Peyer's patch (tissue), 4 donors: Measurements from ENCODE around the gene TMEM145. TPM values are rescaled to one million over a fixed set of nuclear protein-coding genes. Genes with fewer than 3 reads are reported as not detected.

ENCODE experiments used
- DNase-seq, 3 donors: peaks; one replicate each; pipeline ENCODE4 v3.0.0-alpha.2; 2017 to 2019
- H3K27ac ChIP-seq, 4 donors: fragments of 200-600 bp; sonication (generic); one replicate each; pipeline ENCODE4 v1.5.1; 2016 to 2019
- H3K27me3 ChIP-seq, 2 donors: fragments of 200-600 bp; sonication (generic); one replicate each; pipeline ENCODE4 v1.5.1; 2019
- H3K36me3 ChIP-seq, 3 donors: fragments of 200-600 bp; sonication (generic); one replicate each; pipeline ENCODE4 v1.5.1; 2016 to 2019
- H3K4me1 ChIP-seq, 4 donors: fragments of 200-600 bp; sonication (generic); one replicate each; pipeline ENCODE4 v1.5.1; 2016 to 2019
- H3K4me3 ChIP-seq, 4 donors: fragments of 200-600 bp; sonication (generic); 1 replicate in 3 of 4; 2 replicates in 1 of 4; pipeline ENCODE4 v1.5.1; 2016 to 2019; ENCODE audit warnings: mild to moderate bottlenecking in 1 of 4
- H3K9me3 ChIP-seq, 4 donors: fragments of 200-600 bp; sonication (generic); one replicate each; pipeline ENCODE4 v1.5.1; 2016 to 2019; ENCODE audit warnings: mild to moderate bottlenecking in 1 of 4
- POLR2A ChIP-seq, 2 donors: fragments of 450-650 bp; IDR thresholded peaks; one replicate each; pipeline ENCODE4 v1.5.1; 2017; ENCODE audit warnings: antibody characterized with exemption in 2 of 2, mild to moderate bottlenecking in 2 of 2, moderate library complexity in 2 of 2
- total RNA-seq, 4 donors: library from RNA; depleted of rRNA; stranded (reverse); fragments of >200 nt; gene quantifications; one replicate each; pipeline ENCODE4 v1.1.0, GENCODE V29; 2016
- TF ChIP-seq, protein P1 (sequence below), 6 experiments: fragments of 450-650 bp in 4 of 6; fragments of 200-600 bp in 2 of 6; sonication (generic) in 1 of 6; IDR thresholded peaks; one replicate each; pipeline ENCODE4 v1.5.1; 2017 to 2019; ENCODE audit warnings: antibody characterized with exemption in 6 of 6, mild to moderate bottlenecking in 3 of 6, moderate library complexity in 1 of 6

TMEM145 gene
- total RNA-seq, 4 donors from 2014 or later, result not detected

DNA sequence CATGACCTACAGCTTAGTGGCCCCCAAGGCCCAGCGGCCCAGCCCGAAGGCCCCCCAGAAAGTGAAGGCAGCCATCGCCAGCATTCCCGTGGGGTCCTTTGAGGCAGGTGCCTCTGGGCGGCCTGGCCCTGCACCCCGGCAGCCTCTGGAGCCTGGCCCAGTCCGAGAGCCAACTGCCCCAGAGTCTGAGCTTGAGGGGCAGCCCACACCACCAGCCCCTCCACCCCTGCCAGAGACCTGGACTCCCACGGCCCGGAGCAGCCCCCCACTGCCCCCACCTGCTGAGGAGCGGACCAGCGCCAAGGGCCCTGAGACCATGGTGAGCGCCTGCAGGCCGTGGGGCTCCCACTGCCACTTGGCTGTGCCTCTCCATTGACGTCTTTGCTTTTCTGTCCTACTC is 20.1 kb upstream of the TMEM145 start:
- peaks cover 0 to 76% (median 0%) of the 10 kb centered on the region in 3 donors for H3K36me3 ChIP-seq
- DNase-seq, result no peak
- H3K27me3 ChIP-seq, result no peaks in the 10 kb centered on the region
- H3K4me1 ChIP-seq, result peaks cover 0 to 8% (median 0%) of the 10 kb centered on the region in 4 donors
- H3K9me3 ChIP-seq, result no peaks in the 10 kb centered on the region
- H3K27ac ChIP-seq, result no peak overlapping the region
- H3K4me3 ChIP-seq, result no peak overlapping the region
- TF ChIP-seq, protein P1, sequence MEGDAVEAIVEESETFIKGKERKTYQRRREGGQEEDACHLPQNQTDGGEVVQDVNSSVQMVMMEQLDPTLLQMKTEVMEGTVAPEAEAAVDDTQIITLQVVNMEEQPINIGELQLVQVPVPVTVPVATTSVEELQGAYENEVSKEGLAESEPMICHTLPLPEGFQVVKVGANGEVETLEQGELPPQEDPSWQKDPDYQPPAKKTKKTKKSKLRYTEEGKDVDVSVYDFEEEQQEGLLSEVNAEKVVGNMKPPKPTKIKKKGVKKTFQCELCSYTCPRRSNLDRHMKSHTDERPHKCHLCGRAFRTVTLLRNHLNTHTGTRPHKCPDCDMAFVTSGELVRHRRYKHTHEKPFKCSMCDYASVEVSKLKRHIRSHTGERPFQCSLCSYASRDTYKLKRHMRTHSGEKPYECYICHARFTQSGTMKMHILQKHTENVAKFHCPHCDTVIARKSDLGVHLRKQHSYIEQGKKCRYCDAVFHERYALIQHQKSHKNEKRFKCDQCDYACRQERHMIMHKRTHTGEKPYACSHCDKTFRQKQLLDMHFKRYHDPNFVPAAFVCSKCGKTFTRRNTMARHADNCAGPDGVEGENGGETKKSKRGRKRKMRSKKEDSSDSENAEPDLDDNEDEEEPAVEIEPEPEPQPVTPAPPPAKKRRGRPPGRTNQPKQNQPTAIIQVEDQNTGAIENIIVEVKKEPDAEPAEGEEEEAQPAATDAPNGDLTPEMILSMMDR (IDR thresholded peaks at IDR 0.05), result no peak
- no peak for TF ChIP-seq POLR2A (IDR thresholded peaks at IDR 0.05)

DNA sequence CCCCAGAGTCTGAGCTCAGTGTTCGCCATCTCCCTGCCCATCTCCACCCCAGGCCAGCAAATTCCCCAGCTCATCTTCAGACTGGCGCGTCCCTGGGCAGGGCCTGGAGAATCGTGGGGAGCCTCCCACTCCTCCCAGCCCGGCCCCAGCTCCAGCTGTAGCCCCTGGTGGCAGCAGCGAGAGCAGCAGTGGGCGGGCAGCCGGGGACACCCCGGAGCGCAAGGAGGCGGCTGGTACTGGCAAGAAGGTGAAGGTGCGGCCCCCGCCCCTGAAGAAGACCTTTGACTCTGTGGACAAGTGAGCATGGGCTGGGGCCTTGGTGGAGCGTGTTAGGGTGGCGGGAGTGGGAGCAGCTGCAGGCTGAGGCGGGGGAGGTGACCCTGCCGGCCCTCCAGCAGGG is 19.6 kb upstream of the TMEM145 start:
- Histone ChIP-seq H3K4me3 (no peak overlapping the region), H3K27me3 (no peaks in the 10 kb centered on the region), H3K9me3 (no peaks in the 10 kb centered on the region), H3K4me1 (peaks cover 0 to 8% (median 0%) of the 10 kb centered on the region in 4 donors), H3K36me3 (peaks cover 0 to 70% (median 0%) of the 10 kb centered on the region in 3 donors), H3K27ac (no peak overlapping the region)
- DNase-seq, result no peak
- TF ChIP-seq, protein P1 (IDR thresholded peaks at IDR 0.05), result no peak
- TF ChIP-seq POLR2A (IDR thresholded peaks at IDR 0.05), result no peak

DNA sequence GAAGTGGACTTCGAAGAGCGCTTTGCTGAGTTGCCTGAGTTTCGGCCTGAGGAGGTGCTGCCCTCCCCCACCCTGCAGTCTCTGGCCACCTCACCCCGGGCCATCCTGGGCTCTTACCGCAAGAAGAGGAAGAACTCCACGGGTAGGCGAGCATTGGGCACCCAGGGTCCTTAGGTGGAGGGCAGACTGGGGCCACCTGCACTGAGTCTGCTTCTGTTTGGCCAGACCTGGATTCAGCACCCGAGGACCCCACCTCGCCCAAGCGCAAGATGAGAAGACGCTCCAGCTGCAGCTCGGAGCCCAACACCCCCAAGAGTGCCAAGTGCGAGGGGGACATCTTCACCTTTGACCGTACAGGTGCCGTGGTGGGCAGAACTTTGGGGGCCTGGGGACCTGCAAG is 19.2 kb upstream of the TMEM145 start:
- Histone ChIP-seq H3K27ac (no peak overlapping the region), H3K4me1 (peaks cover 0 to 8% (median 0%) of the 10 kb centered on the region in 4 donors), H3K9me3 (no peaks in the 10 kb centered on the region), H3K4me3 (no peak overlapping the region), H3K36me3 (peaks cover 0 to 66% (median 0%) of the 10 kb centered on the region in 3 donors), H3K27me3 (no peaks in the 10 kb centered on the region)
- no peak for TF ChIP-seq POLR2A (IDR thresholded peaks at IDR 0.05)
- TF ChIP-seq, protein P1 (IDR thresholded peaks at IDR 0.05), result no peak
- DNase-seq, result no peak

DNA sequence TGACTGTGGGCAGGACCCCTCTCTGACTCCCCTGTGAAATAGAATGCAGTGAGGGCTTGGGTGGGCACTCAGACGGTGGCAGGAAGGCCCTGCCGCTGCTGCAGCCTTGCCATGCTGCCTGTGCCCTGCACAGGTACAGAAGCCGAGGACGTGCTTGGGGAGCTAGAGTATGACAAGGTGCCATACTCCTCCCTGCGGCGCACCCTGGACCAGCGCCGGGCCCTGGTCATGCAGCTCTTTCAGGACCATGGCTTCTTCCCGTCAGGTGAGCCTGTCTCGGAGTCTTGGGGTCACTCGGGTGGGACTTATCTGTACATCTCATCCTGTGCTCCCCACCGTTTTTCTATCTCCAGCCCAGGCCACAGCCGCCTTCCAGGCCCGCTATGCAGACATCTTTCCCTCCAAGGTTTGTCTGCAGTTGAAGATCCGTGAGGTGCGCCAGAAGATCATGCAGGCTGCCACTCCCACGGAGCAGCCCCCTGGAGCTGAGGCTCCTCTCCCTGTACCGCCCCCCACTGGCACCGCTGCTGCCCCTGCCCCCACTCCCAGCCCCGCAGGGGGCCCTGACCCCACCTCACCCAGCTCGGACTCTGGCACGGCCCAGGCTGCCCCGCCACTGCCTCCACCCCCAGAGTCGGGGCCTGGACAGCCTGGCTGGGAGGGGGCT is 18.5 kb upstream of the TMEM145 start:
- DNase-seq, result no peak
- H3K27me3 ChIP-seq, result no peaks in the 10 kb centered on the region
- peaks cover 0 to 8% (median 0%) of the 10 kb centered on the region in 4 donors for H3K4me1 ChIP-seq
- no peaks in the 10 kb centered on the region for H3K9me3 ChIP-seq
- H3K27ac ChIP-seq, result no peak overlapping the region
- no peak for TF ChIP-seq POLR2A (IDR thresholded peaks at IDR 0.05)
- TF ChIP-seq, protein P1 (IDR thresholded peaks at IDR 0.05), result no peak
- no peak overlapping the region for H3K4me3 ChIP-seq
- H3K36me3 ChIP-seq, result peaks cover 0 to 60% (median 0%) of the 10 kb centered on the region in 3 donors

DNA sequence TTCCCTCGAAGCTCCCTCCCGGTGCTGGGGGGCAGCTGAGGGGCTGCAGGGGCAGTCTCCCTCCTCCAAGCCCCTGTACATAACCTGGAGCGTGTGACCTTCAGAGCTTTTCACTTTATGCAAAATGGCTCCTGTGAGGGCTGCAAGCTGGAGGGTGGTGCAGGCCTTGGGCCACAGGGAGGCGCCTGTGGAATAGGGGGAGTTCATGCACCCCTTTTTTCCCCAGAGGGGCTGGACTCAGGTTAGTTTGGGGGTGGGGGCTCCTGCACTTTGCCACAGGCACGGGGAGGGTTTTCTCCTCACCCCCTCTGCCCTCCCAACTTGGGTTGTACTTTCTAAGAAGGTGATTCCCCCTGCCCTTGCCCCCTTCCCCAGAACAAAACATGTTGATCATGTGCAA is 17.8 kb upstream of the TMEM145 start:
- no peak for DNase-seq
- peaks cover 0 to 52% (median 0%) of the 10 kb centered on the region in 3 donors for H3K36me3 ChIP-seq
- no peaks in the 10 kb centered on the region for H3K9me3 ChIP-seq
- H3K4me3 ChIP-seq, result no peak overlapping the region
- TF ChIP-seq, protein P1 (IDR thresholded peaks at IDR 0.05), result no peak
- TF ChIP-seq POLR2A (IDR thresholded peaks at IDR 0.05), result no peak
- H3K27me3 ChIP-seq, result no peaks in the 10 kb centered on the region
- no peak overlapping the region for H3K27ac ChIP-seq
- peaks cover 0 to 8% (median 0%) of the 10 kb centered on the region in 4 donors for H3K4me1 ChIP-seq
